ENCODE results near the gene TBC1D12. TPM values are rescaled to one million over a fixed set of nuclear protein-coding genes. Genes with fewer than 3 reads are reported as not detected.

The TBC1D12 gene
- total RNA-seq, 4 donors from 2014 or later = 10.5 to 17.7 (median 12.8) TPM

- no peaks in the 10 kb centered on the region for H3K9me3 ChIP-seq
- DNase-seq (ENCODE audit: low spot score in 2 of 2) = no peak
- 31% methylated on average over 1 of the region's 1 CpG for WGBS
- H3K4me3 ChIP-seq = no peak overlapping the region
- H3K36me3 ChIP-seq = no peaks in the 10 kb centered on the region
- TF ChIP-seq POLR2A (IDR thresholded peaks at IDR 0.05) = no peak
- TF ChIP-seq, protein P1, sequence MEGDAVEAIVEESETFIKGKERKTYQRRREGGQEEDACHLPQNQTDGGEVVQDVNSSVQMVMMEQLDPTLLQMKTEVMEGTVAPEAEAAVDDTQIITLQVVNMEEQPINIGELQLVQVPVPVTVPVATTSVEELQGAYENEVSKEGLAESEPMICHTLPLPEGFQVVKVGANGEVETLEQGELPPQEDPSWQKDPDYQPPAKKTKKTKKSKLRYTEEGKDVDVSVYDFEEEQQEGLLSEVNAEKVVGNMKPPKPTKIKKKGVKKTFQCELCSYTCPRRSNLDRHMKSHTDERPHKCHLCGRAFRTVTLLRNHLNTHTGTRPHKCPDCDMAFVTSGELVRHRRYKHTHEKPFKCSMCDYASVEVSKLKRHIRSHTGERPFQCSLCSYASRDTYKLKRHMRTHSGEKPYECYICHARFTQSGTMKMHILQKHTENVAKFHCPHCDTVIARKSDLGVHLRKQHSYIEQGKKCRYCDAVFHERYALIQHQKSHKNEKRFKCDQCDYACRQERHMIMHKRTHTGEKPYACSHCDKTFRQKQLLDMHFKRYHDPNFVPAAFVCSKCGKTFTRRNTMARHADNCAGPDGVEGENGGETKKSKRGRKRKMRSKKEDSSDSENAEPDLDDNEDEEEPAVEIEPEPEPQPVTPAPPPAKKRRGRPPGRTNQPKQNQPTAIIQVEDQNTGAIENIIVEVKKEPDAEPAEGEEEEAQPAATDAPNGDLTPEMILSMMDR (IDR thresholded peaks at IDR 0.05) = no peak
- TF ChIP-seq EP300 (IDR thresholded peaks at IDR 0.05) = no peak
- TF ChIP-seq POLR2AphosphoS5 (IDR thresholded peaks at IDR 0.05) = no peak
- peaks cover 7% of the 10 kb centered on the region for H3K4me1 ChIP-seq
- no peak overlapping the region for H3K27ac ChIP-seq
- H3K27me3 ChIP-seq = no peaks in the 10 kb centered on the region
Observed at GRCh38 chr10:94417321-94417720, 15.0 kb downstream of the TBC1D12 start.

DNA sequence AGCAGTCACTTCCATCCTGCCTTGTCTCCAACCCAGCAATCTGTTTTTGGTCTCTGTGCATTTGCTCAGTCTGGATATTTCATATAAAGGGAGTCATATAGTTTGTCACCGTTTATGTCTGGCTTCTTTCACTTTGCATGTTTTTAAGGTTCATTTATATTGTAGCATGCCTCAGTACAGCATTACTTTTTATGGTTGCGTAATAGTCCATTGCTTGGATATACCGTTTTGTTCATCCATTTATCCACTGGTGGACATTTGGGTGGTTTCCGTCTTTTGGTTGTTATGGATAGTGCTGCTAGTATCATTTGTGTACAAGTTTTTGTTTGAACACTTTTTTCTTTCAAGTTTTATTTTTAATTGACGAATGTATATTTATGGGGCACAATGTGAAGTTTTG lies 18.2 kb downstream of the TBC1D12 start:
- H3K4me1 ChIP-seq = peaks cover 4% of the 10 kb centered on the region
- no peak overlapping the region for H3K4me3 ChIP-seq
- no peaks in the 10 kb centered on the region for H3K36me3 ChIP-seq
- DNase-seq (ENCODE audit: low spot score in 2 of 2) = no peak
- no peaks in the 10 kb centered on the region for H3K9me3 ChIP-seq
- no peaks in the 10 kb centered on the region for H3K27me3 ChIP-seq
- WGBS = 94% methylated on average over 5 of the region's 5 CpGs
- H3K27ac ChIP-seq = no peak overlapping the region
- TF ChIP-seq, protein P1 (IDR thresholded peaks at IDR 0.05) = no peak
- TF ChIP-seq POLR2A (IDR thresholded peaks at IDR 0.05) (no peak), POLR2AphosphoS5 (IDR thresholded peaks at IDR 0.05) (no peak), EP300 (IDR thresholded peaks at IDR 0.05) (no peak)

GRCh38 chr10:94420998-94421528 lies 18.7 kb downstream of the TBC1D12 start:
- 60% methylated on average over 1 of the region's 1 CpG for WGBS
- H3K27me3 ChIP-seq = no peaks in the 10 kb centered on the region
- no peak overlapping the region for H3K27ac ChIP-seq
- peaks cover 4% of the 10 kb centered on the region for H3K4me1 ChIP-seq
- TF ChIP-seq POLR2A (IDR thresholded peaks at IDR 0.05) = no peak
- no peak for TF ChIP-seq EP300 (IDR thresholded peaks at IDR 0.05)
- TF ChIP-seq, protein P1 (IDR thresholded peaks at IDR 0.05) = no peak
- TF ChIP-seq POLR2AphosphoS5 (IDR thresholded peaks at IDR 0.05) = no peak
- H3K36me3 ChIP-seq = no peaks in the 10 kb centered on the region
- H3K4me3 ChIP-seq = no peak overlapping the region
- H3K9me3 ChIP-seq = peaks cover under 1% of the 10 kb centered on the region
- DNase-seq (ENCODE audit: low spot score in 2 of 2) = no peak

GRCh38 chr10:94423627-94424026 lies 21.3 kb downstream of the TBC1D12 start:
- H3K4me3 ChIP-seq = no peak overlapping the region
- no peaks in the 10 kb centered on the region for H3K36me3 ChIP-seq
- no peaks in the 10 kb centered on the region for H3K27me3 ChIP-seq
- 46% methylated on average over 1 of the region's 1 CpG for WGBS
- H3K27ac ChIP-seq = no peak overlapping the region
- peaks cover 6% of the 10 kb centered on the region for H3K9me3 ChIP-seq
- TF ChIP-seq EP300 (IDR thresholded peaks at IDR 0.05) (no peak), POLR2A (IDR thresholded peaks at IDR 0.05) (no peak), POLR2AphosphoS5 (IDR thresholded peaks at IDR 0.05) (no peak)
- TF ChIP-seq, protein P1 (IDR thresholded peaks at IDR 0.05) = no peak
- DNase-seq (ENCODE audit: low spot score in 2 of 2) = no peak
- H3K4me1 ChIP-seq = peaks cover under 1% of the 10 kb centered on the region

- Histone ChIP-seq H3K9me3 (peaks cover 6% of the 10 kb centered on the region), H3K4me1 (peaks cover 10% of the 10 kb centered on the region), H3K4me3 (no peak overlapping the region), H3K27ac (no peak overlapping the region), H3K27me3 (no peaks in the 10 kb centered on the region), H3K36me3 (no peaks in the 10 kb centered on the region)
- DNase-seq (ENCODE audit: low spot score in 2 of 2) = no peak
- WGBS = 94% methylated on average over 4 of the region's 4 CpGs
- TF ChIP-seq POLR2AphosphoS5 (IDR thresholded peaks at IDR 0.05) (no peak), EP300 (IDR thresholded peaks at IDR 0.05) (no peak), POLR2A (IDR thresholded peaks at IDR 0.05) (no peak)
- TF ChIP-seq, protein P1 (IDR thresholded peaks at IDR 0.05) = no peak
Observed at GRCh38 chr10:94424714-94425337, 22.5 kb downstream of the TBC1D12 start.

Data from suprapubic skin (tissue), 4 donors.